Activated CD4-positive, alpha-beta T cell treated with anti-CD3 and anti-CD28 coated beads, Interleukin-2, amount 50 U/mL, for 16 hours (primary cell): ENCODE measurements around the gene PRDM16.
"Not testable (repeated sequence)": the region's sequence is repeated elsewhere in the genome, so short reads cannot be mapped to it uniquely, and the experiment has no call there.

Experiments
- DNase-seq: peaks from one replicate; pipeline ENCODE4 v3.0.0-alpha.2; 2020

The PRDM16 gene

DNA sequence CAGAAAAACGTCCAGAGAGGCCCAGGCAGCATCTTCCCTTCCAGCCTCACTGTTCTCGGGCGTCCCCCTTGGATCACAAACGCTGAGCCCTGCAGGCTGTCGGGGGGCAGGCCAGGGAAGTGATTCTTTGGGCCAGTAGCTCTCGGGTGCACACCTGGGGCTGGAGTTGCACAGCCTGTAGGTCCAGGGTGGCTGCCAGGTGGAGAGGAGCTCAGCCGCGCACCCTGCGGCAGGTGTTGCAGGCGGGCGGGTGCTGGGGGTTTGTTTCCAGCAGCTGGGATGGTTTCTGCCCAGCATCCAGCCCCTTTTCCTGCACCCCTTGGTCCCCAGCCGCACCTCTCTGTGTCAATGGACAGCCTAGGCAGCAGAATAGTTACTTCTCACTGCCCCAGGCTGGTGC lies 15.7 kb downstream of the PRDM16 start:
- DNase-seq = no peak

DNA sequence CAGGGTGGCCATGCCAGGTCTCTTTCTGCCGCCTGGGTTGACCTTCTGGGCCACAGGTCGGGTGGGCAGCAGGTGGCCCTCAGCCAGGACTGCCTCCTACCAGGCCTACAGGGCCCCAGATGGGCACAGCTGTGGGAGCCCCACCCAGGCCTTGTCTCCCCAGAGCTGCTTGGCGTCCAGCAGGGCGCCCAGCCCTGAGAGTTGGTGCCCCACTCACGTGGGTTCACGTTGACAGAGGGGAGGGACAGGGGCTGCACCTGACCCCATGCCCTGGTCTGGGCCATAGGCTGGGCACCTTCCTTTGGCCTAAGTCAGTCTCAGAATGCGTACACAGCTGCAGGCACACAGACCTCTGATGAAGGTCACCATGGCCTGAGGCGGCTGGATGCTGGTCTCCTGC lies 16.7 kb downstream of the PRDM16 start:
- no peak for DNase-seq

DNA sequence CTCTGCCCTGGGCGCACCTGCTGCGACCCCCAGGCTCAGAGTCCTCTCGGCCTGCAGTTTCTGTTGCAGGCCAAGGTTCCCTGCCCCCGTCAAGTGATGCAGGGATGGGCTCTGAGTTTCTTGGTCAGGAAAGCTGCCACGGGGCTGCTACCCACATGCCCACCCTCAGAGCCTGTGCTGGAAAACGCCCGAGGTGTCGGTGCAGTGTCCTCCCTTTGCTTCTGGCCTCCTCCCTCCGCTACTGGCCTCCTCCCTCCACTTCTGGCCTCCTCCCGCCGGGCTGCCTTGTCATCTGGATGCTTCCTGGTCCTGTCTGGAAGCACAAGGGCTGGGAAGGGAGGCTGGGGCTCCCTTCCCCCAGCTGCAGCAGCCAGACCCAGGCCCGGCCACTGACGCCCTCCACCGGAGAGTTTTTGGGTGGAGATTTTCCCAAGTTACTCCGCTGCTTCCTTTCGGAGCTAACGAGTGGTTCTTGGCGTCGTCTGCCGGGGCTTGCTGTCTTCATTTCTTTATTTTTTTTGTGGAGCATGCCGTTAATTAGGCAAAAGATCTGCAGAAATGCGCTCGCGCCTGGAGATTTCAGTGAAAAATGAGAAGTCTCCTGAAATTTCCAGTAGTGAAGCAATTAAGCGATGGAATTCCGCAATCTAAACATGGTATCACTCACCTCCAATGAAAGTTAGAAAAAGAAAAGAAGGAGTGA lies 17.4 kb downstream of the PRDM16 start:
- DNase-seq = no peak

DNA sequence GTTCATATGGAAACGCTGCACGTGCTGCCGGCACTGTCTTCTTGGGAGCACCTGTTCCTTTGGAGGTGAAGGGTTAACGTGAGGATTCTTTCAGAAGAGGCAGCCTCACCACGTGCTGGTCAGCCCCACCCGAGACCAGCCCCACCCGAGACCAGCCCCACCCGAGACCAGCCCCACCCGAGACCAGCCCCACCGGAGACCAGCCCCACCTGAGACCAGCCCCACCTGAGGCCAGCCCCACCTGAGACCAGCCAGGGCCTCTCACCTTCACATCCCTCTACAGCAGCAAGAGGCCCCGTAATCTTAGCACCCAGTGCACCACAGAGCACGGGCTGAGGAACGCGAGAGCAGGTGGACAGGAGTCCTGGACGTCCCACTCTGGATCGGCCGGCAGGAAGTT lies 18.0 kb downstream of the PRDM16 start:
- no peak for DNase-seq

DNA sequence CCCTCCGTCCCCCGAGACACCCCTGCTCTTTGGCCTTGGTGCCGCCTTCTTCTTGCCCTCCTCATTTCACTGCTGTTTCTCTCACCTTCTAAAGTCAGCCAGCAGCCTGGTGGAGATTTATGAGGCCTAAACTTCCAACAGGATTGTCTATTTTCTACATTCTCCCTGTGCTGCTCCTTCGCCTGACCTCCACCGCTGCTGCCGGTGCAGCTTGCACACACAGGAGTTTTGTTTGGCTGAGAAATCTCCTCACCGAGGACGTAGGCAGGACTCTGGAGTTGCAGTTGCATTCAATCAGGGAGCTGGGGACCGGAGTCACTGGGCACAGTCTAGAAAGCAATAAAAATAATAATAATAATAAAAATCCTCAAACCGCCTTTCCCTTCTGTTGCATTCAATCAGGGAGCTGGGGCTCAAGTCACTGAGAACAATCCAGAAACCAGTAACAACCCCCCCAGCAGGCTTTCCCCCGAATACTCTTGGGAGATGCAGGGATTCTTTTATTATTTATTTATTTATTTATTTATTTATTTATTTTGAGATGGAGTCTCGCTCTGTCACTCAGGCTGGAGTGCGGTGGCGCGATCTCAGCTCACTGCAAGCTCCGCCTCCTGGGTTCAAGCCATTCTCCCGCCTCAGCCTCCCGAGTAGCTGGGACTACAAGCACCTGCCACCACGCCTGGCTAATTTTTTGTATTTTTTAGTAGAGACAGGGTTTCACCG lies 19.1 kb downstream of the PRDM16 start:
- not testable (repeated sequence) for DNase-seq

DNA sequence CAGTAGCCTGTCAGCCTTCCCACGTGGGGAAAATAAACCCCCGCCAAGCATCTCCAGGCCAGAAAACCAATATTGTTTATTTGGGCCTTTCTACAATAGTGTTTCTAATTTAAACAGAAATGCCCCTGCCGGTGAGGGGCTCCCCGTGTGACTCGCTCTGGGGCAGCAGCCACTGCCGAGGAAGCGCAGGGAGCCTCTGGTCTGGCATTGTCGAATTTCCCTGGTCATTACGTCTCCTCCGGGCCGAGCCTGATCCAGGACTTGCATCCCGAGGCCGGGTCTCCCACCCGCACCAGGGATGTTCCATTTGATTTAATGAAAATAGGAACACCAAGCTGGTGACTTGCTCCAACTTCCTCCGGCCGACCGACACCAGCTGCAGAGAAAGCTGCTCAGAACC lies 20.5 kb downstream of the PRDM16 start:
- DNase-seq = no peak

DNA sequence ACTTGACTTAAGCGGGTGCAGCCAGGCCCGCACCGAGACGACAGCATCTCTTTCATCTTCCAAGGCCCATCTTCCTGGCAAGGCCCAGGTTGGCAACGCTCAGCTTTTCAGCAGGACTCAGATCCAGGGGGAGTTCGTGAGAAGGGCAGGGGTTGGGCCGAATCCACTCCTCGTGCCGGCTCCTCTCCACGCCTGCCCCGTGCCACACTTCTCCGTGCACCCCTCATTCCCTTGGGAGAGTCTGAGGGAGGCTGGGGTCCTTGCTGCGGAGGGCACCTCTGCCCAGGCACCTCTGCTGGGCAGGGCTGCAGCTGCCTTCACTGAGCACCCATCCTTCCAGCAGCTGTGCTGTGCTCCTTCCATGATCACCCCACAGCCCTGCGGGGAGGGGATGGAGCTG lies 22.3 kb downstream of the PRDM16 start:
- no peak for DNase-seq

DNA sequence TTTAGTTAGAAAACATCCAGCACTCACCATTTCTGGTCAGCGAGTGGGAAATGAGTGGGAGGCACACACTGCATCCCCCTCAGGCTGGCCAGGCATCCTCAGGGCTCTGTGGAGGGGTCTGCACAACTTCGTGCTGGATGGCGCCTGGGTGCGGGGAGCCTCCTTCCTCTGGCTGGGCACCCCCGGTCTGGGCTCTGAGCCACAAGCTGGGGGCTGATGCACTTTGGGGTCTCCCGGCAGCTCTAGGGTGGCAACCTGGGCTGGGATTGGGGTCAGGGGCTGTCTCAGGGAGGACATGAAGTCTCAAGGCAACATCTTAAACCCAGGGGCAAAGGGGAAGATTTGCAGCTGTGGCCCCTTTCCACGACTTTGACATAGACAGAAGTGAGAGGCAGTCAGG lies 23.5 kb downstream of the PRDM16 start:
- DNase-seq = no peak

DNA sequence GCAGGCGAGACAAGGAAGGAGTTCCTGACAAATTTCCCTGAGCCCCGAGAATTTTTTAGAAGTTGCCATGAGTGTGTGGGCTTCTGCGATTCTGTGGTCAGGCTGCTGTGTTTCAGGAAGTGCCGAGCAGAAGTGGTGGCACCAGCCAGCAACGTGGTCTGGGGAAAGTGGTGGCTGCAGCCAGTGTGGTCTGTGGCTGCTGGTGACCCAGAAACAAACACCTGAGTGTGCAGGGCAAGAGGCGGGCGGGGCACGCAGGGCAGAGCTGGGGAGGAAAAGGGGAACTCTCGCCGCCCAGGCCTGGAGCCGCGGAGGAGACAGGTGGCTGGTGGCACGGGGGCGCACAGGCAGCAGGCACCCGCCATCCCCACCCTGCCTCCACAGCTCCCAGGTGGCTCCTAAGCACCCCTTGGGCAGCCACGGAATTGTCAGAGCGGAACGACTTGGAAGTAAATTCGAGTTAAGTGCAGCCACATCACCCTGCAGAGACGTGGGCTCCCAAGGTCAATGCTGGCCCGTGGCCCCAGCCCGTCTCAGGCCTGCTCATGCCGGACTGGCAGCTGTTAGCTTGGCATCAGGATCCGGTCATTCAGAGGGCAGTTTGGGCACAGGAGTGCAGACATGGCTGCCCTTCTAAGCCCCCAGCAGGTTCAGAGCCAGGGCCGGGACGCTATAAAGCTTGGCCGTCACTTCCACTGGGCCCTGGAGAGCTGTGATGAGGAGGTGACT lies 25.1 kb downstream of the PRDM16 start:
- DNase-seq = no peak

DNA sequence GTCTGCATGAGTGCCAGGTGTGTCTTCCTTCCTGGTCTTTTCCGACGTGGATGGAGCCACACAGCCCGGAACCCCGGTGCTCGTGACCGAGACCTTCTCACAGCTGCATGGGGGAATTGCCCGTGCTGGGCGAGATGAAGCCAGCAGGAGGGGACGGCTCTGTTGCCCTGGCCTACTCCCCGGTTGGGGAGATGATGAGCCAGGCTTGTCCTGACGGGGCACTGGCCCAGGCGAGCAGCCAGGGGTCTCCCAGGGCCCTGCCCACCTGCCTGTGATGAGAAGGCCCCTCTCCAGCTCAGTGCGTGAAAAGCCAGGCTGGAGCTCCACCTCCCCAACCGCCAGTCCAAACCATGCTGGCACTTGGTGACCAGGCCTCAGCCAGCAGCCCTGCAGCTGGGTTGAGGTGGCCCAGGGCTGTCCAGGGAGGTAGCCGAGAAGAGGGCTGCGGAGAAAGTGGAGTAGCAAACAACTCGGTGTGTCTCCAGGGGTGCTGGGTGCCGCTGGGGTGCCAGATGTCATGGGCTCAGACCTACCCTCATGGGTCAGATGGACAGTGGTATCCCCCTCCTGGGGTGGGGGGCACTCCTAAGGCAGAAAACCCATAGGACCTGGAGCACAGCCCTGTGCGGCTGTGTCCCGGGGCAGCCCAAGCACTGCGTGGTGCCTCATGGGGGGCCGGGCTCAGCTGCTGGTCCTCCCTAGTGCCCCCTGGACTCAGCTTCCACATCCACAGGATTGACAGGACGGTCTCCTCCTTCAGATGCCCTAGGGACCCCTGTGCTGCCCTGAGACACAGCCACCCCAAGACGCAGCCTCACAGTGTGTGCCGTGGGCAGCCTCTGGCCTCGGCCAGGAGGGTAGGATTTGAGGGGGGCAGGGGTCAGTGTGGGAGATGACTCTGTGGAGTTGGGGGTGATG lies 26.1 kb downstream of the PRDM16 start:
- no peak for DNase-seq

DNA sequence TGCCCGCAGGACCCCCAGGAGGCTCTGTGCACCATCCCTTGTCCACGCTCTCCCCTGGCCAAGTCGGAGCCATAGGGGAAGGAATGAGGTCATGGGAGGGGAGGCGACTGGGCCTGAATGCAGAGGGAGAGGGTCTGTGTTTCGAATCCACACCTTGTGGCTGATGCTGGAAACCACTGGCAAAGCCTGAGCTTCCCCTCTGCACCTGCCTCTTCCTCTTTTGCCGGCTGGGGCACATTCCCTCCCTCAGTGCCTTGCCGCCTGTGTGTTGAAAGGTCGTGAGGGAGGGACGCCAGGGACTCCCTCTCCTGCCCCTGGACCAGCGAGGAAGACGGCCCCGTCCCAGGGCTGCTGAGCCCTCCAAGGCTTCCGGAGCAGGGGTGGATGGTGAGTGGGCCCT lies 27.3 kb downstream of the PRDM16 start:
- DNase-seq = no peak

DNA sequence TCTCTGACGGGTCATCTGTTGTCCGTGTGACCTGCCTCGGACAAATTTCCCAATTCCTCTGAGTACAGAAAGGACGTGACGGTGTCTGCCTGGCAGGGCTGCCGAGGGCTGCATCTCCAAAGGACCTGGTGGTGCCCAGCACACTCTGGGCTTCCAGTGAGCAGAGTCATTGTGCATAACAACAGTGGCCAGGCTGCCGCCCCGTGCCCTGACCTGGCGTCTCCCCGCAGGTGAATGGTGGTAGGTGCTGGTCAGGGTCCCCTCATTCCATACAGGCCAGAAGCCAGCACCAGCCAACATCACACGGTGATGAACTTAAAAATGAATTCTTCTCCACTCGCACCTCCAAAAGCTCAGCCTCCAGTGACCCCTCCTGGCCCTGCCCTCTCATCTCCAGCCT lies 28.2 kb downstream of the PRDM16 start:
- no peak for DNase-seq

DNA sequence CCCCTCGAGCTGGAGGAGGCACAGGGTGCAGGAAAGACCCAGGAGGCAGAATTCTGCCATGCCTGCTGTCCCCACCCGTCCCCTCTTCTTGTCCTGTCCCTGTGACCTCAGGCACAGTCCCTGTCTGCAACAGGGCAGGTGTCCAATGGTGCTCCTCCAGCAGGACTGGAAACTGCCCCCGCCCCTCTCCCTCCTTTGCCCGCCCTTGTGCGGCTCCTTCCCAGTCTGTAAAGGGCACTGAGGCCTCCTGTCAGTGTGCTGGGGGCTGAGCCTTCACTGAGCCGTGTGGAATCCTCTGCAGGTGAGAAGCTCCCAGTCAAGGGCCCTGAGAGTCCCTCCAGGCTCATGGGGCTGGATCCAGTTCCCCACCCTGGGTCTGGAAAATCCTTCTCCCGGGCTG lies 28.9 kb downstream of the PRDM16 start:
- no peak for DNase-seq

DNA sequence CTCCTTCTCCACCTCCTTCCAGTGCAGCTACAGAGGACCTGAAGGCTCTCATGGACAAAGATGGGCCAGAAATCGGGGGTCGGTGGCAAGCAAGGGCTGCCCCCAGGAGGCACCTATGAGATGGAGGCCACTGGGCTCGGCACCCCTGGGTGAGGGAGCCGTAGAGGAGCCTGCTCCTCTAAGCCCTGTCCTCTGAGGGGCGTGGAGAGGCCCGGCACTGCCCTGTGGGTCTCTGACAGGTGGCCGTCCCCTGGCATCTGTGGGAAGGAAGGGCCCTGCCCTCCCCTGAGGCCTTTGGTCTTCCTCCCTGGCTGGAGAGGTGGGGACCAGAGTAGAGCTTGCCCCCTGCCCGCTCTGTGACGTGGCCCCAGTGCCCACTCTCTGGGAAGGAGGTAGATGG lies 30.9 kb downstream of the PRDM16 start:
- DNase-seq = no peak

DNA sequence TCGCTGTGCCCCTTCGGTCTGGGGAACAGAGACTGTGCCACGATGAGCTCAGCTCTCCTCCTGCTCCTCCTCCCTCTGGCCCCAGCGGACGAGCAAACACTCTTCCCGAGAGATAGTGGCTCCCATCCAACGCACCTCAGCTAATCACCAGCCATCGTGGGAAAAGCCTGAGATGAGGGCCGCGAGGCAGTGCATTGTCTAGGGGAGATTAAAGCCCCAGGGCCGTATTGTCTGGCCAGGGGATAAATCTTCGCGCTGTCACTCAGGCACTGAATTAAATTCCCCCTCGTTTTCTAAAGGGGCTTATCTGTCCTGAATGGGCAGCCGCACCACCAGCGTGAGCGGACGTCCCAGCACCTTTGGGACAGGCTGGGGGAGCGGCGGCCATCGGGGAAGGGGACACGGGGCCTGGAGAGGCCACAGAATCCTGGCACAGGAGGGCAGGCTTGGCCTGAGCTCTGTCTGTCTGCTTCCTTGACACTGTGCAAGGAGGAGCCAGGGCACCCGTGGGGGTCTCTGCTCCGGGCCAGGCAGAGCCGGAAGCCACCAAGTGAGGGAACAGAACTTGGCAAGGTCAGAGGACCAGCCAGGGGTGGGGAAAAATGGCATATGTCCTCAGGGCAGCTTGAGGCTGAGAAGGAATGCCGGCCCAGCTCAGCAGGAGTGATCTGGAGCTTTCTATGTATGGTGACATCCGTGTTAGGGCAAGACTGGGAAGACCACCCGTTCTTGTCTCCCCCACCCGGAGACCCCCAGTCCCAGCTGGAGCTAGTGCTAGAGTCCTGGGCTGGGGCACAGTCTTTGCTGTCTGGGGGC lies 32.3 kb downstream of the PRDM16 start:
- no peak for DNase-seq

DNA sequence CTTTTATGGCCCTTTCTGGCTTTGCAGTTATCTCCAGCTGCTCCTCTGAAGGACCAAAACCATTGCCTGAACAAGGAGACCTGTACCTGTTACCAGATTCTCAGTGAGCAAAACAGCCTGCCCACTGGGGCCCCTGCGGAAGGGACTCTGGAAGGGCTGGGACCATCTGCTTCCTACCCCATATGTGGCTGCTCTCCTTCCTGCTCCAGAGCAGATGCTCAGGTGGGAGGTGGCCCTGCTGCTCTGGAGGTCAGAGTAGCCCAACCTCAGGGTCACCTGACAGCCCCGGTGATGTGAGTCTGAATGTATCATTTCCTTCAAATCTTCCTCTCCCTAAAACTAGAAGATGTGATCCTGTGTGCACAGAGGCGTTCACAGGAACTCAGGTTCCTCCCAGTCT lies 33.6 kb downstream of the PRDM16 start:
- no peak for DNase-seq

DNA sequence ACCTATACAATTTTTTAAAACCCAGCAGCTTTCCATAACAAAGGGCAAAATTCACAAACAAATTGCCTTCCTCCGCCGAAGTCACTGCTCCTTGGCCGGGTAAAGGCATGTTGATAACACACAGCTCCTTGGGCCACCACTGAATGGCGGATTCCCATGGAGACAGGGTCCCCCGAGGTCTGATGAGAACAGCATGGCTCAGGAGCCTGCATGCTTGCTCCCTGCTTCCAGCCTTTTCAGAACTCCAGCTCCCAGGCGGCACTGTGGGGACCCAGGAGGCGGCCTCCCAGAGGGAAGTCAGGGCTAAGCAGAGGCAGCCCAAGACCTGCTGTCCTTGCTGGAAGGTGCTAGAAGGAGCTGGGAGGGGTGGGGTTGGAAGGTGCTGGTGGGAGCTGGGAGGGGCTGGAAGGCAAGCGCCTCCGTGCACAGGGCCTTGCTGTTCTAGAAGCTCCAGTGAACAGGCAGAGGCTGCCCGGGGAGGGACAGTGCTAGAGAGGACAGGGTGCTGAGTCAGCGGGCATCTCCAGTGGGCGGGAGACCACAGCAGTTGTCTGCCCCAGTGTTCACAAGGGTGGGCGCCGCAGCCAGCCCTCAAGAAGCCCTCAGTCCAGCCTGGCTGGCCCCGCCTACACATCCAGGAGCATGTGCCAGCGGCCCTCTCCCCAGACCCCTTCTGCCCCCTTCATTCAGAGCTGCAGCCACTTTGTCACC lies 35.1 kb downstream of the PRDM16 start:
- DNase-seq = no peak

DNA sequence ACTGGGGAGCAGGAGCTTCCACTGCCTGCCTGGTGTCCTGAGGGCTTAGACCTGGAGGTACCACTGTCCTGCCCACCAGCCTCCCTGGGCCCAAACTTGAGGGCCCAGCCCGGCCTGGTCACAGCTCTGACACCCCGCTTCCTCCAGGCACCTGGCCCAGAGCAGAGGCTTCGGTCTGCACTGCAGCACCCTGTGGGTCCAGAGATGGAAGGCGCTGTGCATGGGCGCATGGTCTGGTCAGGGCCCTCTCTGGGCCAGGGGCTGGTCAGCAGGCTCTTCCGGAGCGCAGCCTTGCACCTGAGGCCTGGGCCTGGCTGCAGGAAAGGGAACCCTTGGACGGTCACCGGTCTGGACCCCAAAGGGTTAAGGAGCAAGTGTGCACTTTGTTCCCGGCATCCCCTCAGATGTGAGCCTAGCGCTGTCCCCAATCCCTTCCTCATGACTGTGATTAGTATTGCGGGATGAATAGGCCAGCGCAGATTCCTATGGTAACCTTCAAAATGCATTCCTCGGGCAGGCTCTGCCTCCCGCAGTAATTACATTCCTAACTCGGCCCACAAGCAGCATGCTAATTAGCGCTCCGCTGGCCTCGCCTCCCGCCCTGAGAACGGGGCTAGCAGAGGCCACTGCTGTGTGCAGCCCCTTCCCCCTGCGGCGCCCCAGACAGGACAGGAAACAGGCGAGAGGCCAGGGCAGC lies 36.3 kb downstream of the PRDM16 start:
- no peak for DNase-seq

DNA sequence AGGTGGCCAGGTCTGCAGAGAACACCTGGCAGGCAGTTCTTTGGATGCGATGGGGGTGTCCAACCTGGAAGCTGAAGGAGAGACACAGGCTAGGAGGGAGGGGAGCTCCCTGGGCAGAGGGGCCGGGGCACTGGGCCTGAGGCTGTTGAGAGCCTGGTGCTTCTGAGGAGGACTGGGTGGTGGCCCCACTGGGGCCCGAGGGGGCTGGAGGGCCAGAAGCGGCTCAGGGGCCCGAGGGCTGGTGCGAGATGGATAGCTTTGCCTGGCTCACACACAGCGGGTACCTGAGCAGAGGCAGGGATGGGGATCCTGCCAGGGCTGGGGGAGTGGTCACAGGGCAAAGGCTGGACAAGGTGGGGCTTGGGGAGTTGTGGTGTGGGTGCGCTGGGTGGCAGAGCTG lies 37.2 kb downstream of the PRDM16 start:
- DNase-seq = no peak

DNA sequence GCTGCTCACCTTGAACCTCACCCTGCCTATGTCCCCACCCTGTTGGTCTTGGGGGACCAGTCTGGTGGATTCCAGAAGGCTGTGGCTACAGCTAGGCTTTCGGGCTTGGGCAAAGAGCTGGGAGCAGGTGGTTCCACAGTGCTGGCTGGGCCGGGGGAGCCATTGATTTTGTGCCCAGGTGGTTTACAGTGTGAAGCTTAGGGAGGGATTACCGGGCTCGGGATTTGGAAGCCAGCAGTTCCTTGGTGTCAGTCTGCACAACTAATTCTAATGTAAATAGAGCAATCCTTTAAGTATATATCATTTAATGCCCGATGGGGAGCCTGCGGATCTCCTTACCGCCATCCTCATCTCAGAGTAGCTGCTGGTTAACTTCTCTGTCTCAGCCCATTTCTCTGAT lies 38.2 kb downstream of the PRDM16 start:
- DNase-seq = no peak

DNA sequence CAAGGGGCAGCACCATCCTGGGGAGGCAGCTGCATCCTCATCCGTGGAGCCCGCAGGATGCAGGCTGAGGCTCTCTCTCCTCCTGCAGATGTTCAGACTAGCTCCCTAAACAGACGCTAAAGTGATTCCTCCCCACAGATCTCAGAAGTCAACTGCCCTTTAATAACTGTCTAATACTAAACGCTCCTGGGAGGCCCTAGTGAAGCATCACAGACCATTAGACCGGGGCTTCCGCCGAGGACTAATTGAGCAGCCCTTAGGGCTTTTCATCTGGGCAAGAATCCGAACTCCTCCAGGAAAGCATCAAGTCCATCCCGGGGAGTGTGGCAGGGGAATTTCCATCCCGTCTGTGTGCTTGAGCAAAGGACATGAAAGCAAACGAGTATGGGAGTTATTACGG lies 40.4 kb downstream of the PRDM16 start:
- DNase-seq = no peak
